Left lung (tissue), 10 donors: ENCODE measurements around the gene MTSS2. TPM values are rescaled to one million over a fixed set of nuclear protein-coding genes. Genes with fewer than 3 reads are reported as not detected.

ENCODE experiments used
- ATAC-seq: fragments of 200-7000 bp; cut with Tn5 transposase; one replicate; pipeline ENCODE4 v1.9.1; 2020; ENCODE audit warnings: moderate library complexity
- DNase-seq, 4 donors: peaks; one replicate each; pipeline ENCODE4 v3.0.0-alpha.2; 2013 to 2020
- H3K27ac ChIP-seq, 2 donors: fragments of 200-600 bp; sonication (generic) in 1 of 2; one replicate each; pipeline versions ENCODE4 v1.5.0 to v1.8.0; 2020 to 2021
- H3K27me3 ChIP-seq, 2 donors: fragments of 200-600 bp; sonication (generic) in 1 of 2; one replicate each; pipeline versions ENCODE4 v1.5.0 to v1.8.0; 2020 to 2021
- H3K36me3 ChIP-seq, 2 donors: fragments of 200-600 bp; sonication (generic) in 1 of 2; one replicate each; pipeline versions ENCODE4 v1.5.0 to v1.8.0; 2020 to 2021
- H3K4me1 ChIP-seq, 2 donors: fragments of 200-600 bp; one replicate each; pipeline ENCODE4 v1.8.0; 2021
- H3K4me3 ChIP-seq, 2 donors: fragments of 200-600 bp; sonication (generic) in 1 of 2; one replicate each; pipeline versions ENCODE4 v1.5.0 to v1.8.0; 2020 to 2021; ENCODE audit warnings: mild to moderate bottlenecking in 1 of 2
- H3K9me3 ChIP-seq, 2 donors: fragments of 200-600 bp; sonication (generic) in 1 of 2; one replicate each; pipeline versions ENCODE4 v1.5.0 to v1.8.0; 2020 to 2021
- intact Hi-C, 2 donors: fragments of 100-400 bp; cut with DNase I; formaldehyde crosslinking; loops; one replicate each; pipeline versions ENCODE4 v1.11.2 to v1.14.2; 2022
- polyA plus RNA-seq, 6 donors: library from polyadenylated mRNA; unstranded; fragments of 120-200 nt; gene quantifications; one replicate each; pipeline ENCODE4 v1.2.1, GENCODE V29; 2013; ENCODE audit not compliant: insufficient read length in 6 of 6
- total RNA-seq, 2 donors: library from RNA; stranded (reverse); fragmentation: NEBNext Ultra II Directional; extraction: Animal tissue kit (Norgen Biotek cat#: 25700); gene quantifications; one replicate each; pipeline ENCODE4 v1.2.1, GENCODE V29; 2021
- TF ChIP-seq, protein P1 (sequence below), 2 donors: fragments of 200-600 bp; sonication (generic) in 1 of 2; IDR thresholded peaks; one replicate each; pipeline versions ENCODE4 v1.5.0 to v1.8.0; 2021; ENCODE audit warnings: antibody characterized with exemption in 2 of 2
- donor health status: DM: no; HTN: yes; CAD: no.
- donor health status: DM: no; HTN: no; CAD: no.

The MTSS2 gene
- total and polyA plus RNA-seq, 8 donors, result 58.1 to 106 (median 98.6) TPM

DNA sequence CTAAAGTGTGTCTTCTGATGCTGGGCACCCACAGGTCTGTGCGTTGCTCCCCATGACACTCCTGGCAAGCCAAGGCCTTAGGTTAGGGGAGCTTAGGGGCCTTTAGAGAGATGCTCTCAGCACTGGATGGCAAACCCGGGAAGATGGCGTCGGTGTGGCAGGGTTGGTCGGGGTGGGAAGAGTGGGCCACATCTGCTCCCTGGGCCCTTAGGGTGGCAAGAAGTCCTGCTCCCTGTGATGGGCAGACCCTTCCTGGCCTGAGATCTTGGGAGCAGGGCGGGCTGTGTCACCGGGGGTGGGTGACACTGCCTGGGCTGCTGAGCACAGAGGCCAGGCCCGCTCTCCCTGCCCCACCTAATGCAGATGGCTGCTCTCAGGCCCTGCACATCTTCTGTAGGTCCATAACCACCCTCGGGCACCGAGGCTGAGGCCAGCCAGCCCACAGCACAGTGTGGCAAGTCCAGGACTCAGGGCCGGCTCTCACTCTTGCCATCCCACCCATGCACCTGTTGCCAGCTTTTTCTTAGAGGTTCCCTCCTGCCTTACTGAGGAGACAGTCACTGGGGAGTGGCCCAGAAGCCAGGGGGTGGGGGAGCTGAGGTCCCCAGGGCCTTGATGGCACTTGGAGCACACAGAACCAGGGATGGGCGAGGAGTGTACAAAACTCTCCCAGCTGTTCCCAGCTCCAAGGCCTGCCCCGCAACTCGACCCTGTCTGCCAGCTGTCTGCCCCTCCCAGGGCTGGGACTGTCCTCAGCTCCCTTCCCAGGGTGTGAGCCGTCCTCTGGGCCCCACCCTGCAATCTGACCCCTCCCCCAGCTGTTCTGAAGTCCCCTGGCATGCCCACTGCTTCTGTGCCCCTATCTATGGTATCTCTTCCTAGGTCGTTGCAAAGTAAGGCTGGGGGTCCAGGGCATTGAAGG lies 4.4 kb upstream of the MTSS2 start:
- Histone ChIP-seq H3K9me3 (no peaks in the 10 kb centered on the region), H3K4me1 (peaks cover 55 to 84% of the 10 kb centered on the region in 2 donors), H3K27ac (peak overlapping the region; percentile 73 to 75), H3K4me3 (no peak overlapping the region), H3K36me3 (peaks cover 0 to 12% of the 10 kb centered on the region in 2 donors), H3K27me3 (peaks cover 0 to 11% of the 10 kb centered on the region in 2 donors)
- TF ChIP-seq, protein P1, sequence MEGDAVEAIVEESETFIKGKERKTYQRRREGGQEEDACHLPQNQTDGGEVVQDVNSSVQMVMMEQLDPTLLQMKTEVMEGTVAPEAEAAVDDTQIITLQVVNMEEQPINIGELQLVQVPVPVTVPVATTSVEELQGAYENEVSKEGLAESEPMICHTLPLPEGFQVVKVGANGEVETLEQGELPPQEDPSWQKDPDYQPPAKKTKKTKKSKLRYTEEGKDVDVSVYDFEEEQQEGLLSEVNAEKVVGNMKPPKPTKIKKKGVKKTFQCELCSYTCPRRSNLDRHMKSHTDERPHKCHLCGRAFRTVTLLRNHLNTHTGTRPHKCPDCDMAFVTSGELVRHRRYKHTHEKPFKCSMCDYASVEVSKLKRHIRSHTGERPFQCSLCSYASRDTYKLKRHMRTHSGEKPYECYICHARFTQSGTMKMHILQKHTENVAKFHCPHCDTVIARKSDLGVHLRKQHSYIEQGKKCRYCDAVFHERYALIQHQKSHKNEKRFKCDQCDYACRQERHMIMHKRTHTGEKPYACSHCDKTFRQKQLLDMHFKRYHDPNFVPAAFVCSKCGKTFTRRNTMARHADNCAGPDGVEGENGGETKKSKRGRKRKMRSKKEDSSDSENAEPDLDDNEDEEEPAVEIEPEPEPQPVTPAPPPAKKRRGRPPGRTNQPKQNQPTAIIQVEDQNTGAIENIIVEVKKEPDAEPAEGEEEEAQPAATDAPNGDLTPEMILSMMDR (IDR thresholded peaks at IDR 0.05), result no peak
- DNase-seq (no peak), ATAC-seq (no peak)
- intact Hi-C loops, result loop anchor here in 1 of 2 donors (10.0 kb wide), 1 partner anchor 45 kb away; no protein-coding TSS in a partner anchor

DNA sequence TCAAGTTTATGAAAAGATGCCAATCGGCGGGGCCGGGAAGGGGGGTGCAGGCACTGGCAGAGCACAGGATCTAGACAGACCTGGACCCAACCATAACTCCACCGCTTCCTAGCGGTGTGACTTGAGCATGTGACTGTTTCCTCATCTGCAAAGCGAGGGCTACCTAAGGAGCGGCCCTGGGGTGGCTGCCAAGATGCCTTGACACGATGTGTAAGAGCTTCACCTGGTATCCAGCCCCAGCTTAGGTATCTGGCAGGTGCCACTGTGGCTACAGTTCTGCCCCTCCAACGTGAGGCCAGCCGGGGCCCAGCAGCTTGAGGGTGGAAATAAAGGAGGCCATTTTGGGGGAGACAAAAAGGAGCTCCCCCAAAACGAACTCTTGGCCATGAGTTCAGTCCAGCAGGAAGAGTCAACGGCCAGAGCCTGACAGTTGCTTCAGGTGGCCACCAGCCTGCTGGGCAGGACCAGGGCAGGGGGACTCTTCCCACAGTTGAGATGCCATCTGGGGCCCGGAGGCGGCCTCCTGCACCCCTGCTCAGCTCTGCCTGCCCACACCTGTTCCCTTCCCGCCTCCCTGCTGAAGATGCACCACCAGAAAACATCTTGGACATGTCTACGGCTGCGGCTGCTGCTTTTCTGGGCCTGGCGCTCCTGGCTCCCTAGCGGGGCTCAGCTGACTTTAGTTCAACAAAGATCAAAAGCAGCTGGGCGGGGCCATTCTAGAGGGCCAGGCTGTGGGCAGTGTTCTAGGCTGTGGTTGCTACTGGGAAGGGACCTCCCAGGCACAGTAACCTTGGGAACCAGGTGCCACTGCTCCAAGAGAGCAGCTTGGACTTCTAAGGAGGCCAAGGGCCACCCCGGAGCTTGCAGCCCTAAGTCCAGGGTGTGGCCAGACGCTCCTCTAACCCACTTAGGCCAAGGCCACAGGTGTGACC lies 3.4 kb upstream of the MTSS2 start:
- H3K27ac ChIP-seq, result peak overlapping the region; percentile 72 to 75
- H3K36me3 ChIP-seq, result peaks cover 0 to 11% of the 10 kb centered on the region in 2 donors
- TF ChIP-seq, protein P1 (IDR thresholded peaks at IDR 0.05), result no peak
- H3K9me3 ChIP-seq, result no peaks in the 10 kb centered on the region
- peak in 3 of 4 donors; percentile 76 to 82 (median 81) for DNase-seq
- intact Hi-C loops, result loop anchor here in 1 of 2 donors (10.0 kb wide), 1 partner anchor 45 kb away; no protein-coding TSS in a partner anchor
- H3K4me1 ChIP-seq, result peaks cover 49 to 90% of the 10 kb centered on the region in 2 donors
- peak; percentile 58 for ATAC-seq
- H3K27me3 ChIP-seq, result peaks cover 0 to 20% of the 10 kb centered on the region in 2 donors
- H3K4me3 ChIP-seq, result no peak overlapping the region

DNA sequence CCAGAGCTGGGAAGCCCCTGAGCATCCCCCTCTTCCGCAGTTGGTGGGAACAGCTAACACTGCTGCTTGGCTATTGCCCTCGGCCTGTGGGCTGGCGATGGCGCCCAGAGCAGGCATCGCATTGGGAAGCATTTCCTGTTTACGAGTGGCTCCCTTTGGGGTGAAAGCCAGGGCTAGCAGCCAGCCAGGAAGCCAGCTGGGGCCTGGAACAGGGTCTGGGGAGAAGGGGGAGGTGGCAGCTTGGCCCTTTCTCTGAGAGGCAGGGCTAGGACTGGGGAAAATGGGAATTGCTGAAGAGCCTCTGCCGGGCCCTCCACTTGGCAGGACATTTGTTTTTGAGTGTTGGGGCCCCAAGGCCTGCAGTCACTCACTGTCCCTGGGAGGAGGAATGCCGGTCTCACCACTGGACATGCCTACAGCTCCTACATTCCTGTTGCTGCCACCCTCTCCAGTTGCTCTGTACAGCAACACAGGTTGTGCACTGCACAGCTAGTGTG lies 2.4 kb upstream of the MTSS2 start:
- intact Hi-C loops, result loop anchor here in 1 of 2 donors (10.0 kb wide), 1 partner anchor 47 kb away; no protein-coding TSS in a partner anchor
- peak; percentile 15 for ATAC-seq
- H3K27ac ChIP-seq, result peak overlapping the region; percentile 72 to 75
- peaks cover 0 to 21% of the 10 kb centered on the region in 2 donors for H3K27me3 ChIP-seq
- H3K4me3 ChIP-seq, result no peak overlapping the region
- peak; percentile 73 to 88 (median 80) for DNase-seq
- H3K9me3 ChIP-seq, result no peaks in the 10 kb centered on the region
- H3K4me1 ChIP-seq, result peaks cover 50 to 90% of the 10 kb centered on the region in 2 donors
- H3K36me3 ChIP-seq, result peaks cover 0 to 11% of the 10 kb centered on the region in 2 donors
- TF ChIP-seq, protein P1 (IDR thresholded peaks at IDR 0.05), result no peak

DNA sequence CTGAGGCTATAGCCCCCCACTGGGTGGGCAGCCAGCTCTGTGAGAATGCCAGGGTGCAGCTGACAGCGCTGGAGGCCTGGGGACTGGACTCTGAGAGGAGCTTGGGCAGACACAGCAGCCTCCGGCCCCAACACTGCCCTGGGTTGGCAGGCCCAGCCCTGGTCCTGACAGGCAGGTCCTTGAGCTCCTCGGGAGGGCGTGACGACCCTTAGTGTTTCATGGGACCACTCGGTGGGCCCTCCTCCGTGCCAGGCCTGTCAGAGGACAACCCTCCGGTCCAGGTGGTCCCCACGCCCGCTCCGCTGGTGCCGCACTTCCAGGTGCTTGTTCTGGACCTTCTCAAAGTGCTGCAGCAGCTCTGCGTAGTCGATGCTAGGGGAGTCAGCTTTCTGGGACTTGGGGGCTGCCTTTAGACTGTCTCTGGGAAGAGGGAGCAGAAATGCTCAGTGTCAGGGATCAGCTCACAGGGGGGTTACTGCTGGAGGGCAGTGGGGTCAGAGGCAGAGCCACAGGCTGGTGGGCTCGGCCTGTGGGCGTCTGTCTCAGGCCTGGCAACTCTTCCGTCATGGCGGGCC lies 1.9 kb upstream of the MTSS2 start:
- H3K36me3 ChIP-seq, result peaks cover 0 to 8% of the 10 kb centered on the region in 2 donors
- H3K4me3 ChIP-seq, result no peak overlapping the region
- peaks cover 0 to 21% of the 10 kb centered on the region in 2 donors for H3K27me3 ChIP-seq
- no peaks in the 10 kb centered on the region for H3K9me3 ChIP-seq
- peak overlapping the region; percentile 72 to 75 for H3K27ac ChIP-seq
- intact Hi-C loops, result loop anchor here in 1 of 2 donors (10.0 kb wide), 1 partner anchor 47 kb away; no protein-coding TSS in a partner anchor
- ATAC-seq (no peak), DNase-seq (peak in 1 of 4 donors; percentile 79)
- TF ChIP-seq, protein P1 (IDR thresholded peaks at IDR 0.05), result no peak
- peaks cover 51 to 91% of the 10 kb centered on the region in 2 donors for H3K4me1 ChIP-seq
